ENCODE measurements around the gene MAPK4. TPM values are rescaled to one million over a fixed set of nuclear protein-coding genes. Genes with fewer than 3 reads are reported as not detected.
"Not testable (repeated sequence)": the region's sequence is repeated elsewhere in the genome, so short reads cannot be mapped to it uniquely, and the experiment has no call there.

Gene MAPK4
- total RNA-seq, 1 donor from 2014 or later = 23.6 TPM

DNA sequence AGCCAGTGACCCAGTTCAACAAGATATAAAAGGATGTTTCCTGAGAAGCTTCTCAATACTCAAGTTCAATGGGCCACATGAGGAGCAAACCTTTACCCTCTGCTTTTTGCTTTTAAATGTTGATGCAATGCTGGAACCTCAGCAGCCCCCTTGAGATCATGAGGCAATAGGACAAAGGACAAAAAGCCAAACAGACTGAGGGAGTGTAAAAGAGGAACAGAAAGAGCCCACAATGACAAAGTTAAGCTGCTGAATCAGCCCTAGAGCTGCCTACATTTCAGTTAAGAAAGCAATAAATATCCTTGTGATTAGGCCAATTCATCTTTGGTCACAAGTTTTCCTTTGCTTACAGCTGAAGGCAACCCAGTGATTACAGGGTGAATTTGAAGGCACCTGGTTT, 183.1 kb downstream of the MAPK4 start:
- DNase-seq (ENCODE audit: low spot score in 2 of 2) = no peak
- no peak for FAIRE-seq

DNA sequence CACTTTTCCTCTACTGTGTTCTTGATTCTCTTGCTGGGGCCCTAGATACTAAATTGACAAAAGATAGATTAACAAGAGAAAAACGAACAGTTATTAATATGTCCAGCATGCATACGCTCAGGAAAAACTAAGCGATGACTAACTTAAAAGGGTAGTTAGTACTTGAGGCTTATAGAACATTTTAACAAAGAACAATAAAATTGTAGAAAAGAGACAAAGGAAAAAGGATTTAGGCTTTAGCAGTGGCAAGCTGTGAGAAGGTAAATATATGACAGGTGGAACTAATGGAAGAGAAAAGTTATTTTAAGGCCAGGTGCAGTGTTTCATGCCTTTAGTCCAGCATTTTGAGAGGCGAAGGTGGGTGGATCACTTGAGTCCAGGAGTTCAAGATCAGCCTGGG, 184.4 kb downstream of the MAPK4 start:
- no peak for DNase-seq (ENCODE audit: low spot score in 2 of 2)
- FAIRE-seq = no peak

DNA sequence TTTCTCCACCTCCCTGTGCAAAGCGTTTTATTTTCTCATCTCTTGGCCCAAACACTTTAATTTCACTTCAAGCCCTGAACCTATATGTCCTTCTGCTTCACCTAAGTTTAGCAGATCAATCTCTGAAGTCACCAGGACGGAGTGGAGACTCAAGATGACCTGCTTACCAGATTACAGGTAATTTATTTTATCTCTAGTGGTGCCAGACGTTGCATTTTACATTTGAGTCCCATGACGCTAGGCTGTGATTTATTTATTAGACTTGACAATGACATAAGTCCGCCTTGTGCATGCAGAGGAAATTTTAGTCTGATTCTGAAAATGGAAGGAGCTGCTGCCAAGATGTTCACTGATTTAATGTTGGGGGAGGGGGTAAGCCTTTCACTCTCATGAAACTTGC, 186.1 kb downstream of the MAPK4 start:
- FAIRE-seq = no peak
- DNase-seq (ENCODE audit: low spot score in 2 of 2) = no peak

DNA sequence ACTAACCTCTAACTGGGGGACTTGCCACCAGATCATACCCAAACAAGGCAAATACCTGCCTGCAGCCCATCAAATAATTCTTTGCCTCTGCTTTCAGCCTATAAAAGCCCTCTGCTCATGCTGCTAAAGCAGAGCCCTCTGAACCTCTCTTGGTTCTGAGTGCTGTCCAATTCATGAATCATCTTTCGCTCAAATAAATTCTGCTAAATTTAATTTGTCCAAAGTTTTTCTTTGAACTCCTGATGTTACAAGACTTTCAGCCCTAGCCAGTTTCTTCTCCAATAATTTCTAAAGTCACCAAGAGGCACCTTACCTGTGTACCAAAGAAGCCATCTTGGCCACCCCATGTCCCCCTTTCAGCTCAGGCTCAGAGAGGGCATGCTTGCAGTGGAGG, 188.0 kb downstream of the MAPK4 start:
- no peak for DNase-seq (ENCODE audit: low spot score in 2 of 2)
- no peak for FAIRE-seq

DNA sequence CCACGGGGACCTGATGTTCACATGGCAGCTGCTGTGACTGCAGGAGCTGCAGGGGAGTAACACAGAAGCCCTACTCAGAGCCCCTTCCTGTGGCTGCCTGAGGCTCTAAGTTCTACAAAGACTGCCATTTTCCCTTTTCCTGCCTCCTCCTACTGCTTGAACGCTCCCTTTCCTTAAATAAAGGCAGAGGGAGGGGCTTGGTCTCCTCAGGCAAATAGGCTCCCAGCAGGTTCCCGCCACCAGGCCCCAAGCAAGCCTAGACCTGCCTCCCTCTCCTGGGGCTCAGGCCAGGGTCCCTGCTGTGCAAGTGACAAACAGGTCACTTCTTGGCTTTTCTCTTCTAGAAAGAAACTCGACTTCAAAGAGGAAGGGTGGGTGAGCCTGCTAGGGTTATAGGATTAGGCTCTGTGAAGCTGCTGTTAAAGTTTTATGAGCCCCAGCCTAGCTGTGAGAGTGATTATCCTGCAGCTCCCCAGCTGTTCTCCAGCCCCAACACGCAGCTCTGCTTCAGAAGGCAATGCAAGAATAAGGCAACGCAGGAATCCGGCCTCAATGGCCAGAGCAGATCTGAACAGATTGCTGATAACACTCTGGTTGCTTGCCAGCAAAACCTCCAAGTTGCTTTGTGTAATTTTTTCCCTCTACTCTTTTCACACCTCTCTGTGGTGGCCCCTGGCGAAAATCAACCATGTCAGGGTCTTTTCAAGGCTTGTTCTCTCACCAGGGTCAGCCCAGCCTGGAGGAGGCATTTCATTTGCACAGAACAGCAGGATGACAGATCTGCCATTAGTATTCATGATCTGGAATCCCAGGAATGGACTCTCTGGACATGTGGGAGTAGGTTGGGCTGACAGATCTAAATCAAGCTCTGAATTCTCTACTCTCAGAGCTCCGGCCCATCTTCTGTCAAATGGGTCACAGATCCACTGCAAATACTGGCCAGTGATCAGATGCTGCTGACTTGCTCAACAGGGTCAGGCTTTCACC, 188.6 kb downstream of the MAPK4 start:
- DNase-seq (ENCODE audit: low spot score in 2 of 2) = no peak
- no peak for FAIRE-seq

DNA sequence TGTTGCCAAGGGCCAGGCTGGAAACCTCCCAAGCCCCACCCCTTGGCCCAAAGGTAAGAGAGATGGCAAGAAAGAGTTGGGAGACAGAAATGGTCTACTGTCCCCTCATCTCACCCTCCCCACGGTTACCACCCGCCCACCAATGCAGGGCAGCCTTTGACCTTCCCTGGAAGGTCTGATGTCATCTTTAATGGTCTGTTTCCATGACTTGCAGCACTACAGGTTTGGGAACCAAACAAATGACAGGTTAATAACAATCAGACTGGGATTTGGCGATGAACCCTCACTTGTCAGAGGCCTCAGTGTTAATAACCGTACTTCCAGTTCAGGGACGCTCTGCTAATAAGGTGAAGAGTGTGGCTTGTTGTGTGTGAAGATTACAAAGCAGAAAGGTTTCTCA, 189.5 kb downstream of the MAPK4 start:
- no peak for FAIRE-seq

DNA sequence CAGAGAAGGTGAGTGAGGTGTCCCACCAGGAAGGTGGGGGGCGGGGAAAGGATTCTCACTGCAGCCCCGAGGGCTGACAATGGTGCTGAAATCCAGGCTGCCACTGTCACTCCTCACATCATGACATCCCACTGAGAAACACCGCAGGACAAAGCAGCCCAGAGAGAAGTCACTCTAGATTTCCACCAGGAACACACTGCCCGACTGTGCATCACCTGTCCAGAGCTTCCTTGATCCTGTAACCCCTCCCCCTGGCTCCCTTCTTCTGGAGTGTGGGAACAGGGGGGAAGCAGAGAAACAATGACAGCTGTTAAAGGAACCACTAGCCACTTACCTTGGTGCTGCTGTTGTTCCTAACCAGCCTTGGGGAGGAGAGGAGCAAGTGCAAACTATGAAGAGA, 190.1 kb downstream of the MAPK4 start:
- DNase-seq (ENCODE audit: low spot score in 2 of 2) (no peak), FAIRE-seq (no peak)

More for the DNA sequence above, 189.5 kb downstream of the MAPK4 start:
- DNase-seq (ENCODE audit: low spot score in 2 of 2) = no peak

DNA sequence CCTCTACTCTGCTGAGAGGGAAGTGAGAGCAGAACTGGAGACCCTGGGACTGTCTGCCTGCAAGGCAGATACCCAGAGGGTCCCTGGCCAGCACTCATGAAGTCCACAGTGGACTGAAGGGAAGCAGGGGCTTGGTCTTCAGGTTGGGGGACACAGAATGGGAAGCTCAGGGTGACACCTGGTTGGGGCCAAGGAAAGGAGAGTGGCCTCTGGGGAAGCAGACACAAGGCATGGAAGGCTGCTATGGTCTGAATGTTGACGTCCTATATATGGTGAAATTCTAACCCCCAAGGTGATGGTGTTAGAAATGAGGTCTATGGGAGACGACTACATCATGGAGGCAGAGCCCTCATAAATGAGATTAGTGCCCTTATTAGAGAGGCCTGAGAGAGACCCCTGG, 190.7 kb downstream of the MAPK4 start:
- FAIRE-seq = no peak
- DNase-seq (ENCODE audit: low spot score in 2 of 2) = no peak

DNA sequence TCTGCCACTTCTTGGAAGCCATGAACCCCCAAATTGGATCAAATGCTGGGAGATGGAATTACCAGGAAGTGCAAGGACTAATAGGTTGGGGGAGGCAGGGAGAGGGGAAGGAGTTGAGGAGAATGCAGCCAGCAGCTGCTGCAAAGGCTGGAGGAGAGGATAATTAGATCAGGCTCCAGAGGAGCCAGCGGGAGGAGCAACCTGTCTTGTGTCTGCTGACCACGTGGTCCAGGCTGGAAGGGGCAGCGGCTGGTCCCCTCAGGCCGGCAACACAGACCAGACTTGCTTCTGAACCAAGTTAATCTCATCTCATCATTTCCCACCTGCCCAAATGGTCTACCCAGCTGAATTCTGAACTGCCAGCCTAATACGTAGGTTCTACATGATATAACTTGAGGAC, 191.6 kb downstream of the MAPK4 start:
- FAIRE-seq (no peak), DNase-seq (ENCODE audit: low spot score in 2 of 2) (no peak)

DNA sequence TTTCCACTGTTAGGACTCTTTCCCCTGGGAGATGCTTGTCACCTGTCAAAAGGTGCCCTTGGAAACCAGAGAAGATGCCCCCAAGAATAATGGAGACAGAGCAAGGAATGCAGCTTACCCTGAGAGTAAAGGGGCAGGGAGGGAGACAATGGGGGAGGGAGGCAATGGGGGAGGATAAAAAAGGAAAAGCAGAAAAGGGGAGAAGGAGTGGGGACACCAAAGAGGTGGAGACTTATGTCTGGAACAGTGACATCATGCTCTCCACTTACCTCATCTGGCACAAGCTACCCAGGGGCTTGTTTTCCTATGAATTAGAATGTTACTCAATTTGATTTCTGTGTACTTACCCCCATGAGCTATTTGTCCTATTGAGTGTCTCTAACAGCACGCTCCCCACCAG, 192.1 kb downstream of the MAPK4 start:
- FAIRE-seq = no peak
- DNase-seq (ENCODE audit: low spot score in 2 of 2) = no peak

DNA sequence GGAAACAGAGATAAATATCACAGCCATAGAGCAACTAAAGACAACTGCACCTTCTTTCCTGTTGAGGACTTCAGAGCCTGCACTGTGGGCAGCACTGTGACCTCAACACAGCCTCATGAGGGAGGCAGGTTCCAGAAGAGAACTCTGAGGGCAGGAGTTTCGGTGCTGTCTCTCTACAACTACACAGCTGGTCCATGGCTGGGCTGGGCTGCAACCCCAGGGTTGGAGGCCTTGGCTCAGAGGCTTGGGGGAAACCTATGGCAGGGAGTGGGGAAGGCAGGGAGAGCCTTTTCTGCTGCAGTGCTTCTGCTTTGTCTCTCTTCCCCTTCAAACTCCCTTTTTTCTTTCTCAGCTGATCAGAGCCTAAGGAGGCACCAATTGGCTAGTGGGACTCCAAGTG, 193.4 kb downstream of the MAPK4 start:
- no peak for FAIRE-seq
- no peak for DNase-seq (ENCODE audit: low spot score in 2 of 2)

DNA sequence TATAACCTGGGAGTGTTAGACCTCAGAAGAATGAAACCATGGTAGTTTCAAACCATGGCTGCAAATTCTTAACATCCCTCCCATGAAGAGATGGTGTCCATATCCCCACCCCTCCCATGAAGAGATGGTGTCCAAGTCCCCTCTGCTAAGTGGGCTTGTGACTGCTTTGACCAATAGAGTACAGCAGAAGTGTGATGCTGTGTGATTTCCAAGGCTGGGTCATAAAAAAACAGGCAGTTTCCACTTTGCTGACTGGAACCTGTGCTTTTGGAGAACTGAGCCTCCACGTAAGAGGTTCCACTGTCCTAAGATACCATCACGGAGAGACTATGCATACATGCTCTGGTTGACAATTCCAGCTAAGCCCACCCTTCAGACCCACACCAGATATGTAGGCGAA, 194.4 kb downstream of the MAPK4 start:
- FAIRE-seq (no peak), DNase-seq (ENCODE audit: low spot score in 2 of 2) (no peak)

DNA sequence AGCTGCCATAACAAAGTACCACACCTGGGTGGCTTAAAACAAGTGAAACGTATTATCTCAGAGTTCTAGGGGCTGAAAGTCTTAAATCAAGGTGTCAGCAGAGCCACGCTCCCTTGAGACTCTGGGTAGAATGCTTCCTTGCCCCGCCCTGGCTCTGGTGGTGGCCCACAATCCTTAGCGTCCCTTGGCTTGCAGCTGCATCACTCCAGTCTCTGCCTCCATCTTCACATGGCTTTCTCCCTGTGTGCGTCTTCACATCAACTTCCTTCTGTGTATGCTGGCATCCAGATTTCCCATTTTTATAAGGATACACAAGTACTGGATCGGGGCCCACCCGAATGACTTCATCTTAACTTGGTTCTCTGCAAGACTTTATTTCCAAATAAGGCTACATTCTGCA, 197.5 kb downstream of the MAPK4 start:
- no peak for DNase-seq (ENCODE audit: low spot score in 2 of 2)
- no peak for FAIRE-seq

DNA sequence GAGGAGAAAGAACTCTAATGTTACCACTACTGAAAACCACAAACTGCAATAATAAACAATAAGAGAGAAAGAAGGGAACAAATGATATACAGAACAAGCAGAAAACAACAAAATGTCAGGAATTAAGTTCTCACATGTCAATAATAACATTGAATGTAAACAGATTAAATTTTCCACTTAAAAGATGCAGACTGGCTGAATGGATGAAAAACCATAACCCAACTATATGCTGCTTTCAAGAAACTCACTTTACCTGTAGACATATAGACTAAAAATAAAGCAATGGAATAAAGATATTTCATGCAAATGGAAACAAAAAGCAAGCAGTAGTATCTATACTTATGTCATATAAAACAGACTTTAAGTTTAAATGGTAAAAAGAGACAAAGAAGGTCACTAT, 209.6 kb downstream of the MAPK4 start:
- FAIRE-seq = no peak
- no peak for DNase-seq (ENCODE audit: low spot score in 2 of 2)

DNA sequence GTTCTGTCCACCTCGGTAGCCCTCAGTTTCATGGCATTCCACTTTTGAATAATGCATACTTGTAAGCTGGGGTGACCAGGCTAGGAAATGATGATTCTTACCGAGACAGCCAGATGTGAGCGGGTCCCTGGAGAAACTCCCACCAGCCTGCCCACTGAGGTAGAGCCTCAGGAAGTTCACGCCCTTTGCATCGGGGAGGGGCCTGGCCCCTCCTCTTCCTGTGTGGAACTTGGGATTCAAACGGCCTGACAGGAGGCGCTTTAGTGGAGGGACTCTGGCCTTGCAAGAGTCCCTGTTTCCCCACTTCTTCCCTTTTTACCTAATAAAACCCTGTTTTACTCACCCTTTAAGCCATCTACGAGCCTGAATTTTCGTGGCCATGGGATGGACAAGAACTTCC, 215.3 kb downstream of the MAPK4 start:
- DNase-seq (ENCODE audit: low spot score in 2 of 2) (no peak), FAIRE-seq (no peak)

DNA sequence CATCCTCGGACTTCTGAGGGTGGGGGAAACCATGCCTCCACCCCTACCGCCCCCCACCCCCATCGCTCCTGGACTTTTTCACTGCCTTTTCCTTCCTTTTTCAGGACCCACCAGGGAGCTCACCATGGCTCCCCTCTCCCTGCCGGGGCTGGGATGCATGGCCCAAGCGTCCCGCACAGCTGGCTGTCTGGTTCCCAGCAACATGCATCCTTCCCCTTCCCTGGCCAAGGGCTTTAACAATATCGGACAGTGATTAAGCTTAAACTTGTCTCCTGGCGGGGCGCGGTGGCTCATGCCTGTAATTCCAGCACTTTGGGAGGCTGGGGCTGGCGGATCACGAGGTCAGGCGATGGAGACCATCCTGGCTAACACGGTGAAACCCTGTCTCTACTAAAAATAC, 215.8 kb downstream of the MAPK4 start:
- DNase-seq (ENCODE audit: low spot score in 2 of 2) (no peak), FAIRE-seq (no peak)

DNA sequence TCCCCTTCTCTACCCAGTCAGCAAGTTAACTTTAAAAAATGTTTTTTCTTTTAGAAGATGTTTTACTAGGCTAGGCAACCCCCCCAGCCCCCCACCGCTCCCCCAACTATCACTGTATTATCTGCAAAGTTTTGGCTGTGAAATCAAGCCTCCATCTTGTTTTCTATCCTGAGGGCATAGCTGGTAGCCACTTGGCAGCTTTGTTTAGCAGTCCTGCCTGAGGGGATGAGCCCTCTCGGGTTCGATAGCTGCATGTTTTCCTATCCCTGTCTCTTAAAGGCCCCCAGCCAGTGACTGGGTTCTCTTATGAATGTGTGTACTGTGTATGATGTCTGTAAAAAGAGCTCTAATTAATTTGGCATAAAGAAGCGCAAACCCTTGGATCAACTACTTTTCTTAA, 216.5 kb downstream of the MAPK4 start:
- FAIRE-seq = no peak
- no peak for DNase-seq (ENCODE audit: low spot score in 2 of 2)

DNA sequence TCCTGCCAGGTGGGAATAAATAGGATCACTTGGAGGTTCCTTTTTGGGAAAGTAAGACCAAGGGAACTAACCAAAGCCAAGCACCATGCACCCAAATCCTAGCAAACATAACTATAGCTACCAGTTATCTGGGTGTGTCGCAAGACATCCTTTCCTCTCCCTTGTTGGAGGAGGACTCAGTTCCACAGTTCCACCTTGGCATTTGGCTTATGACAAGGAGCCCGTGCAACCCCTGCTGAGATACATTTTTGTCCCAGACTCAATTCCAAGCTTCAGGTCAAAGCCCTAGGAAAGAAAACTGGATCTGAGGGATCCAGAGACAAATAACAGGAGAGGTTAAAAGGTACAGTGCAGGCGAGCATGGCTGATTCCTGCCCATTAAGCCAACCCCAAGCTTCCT, 219.1 kb downstream of the MAPK4 start:
- not testable (repeated sequence) for DNase-seq (ENCODE audit: low spot score in 2 of 2); FAIRE-seq
